ENCODE measurements around the gene FILIP1.
"Not testable (repeated sequence)": the region's sequence is repeated elsewhere in the genome, so short reads cannot be mapped to it uniquely, and the experiment has no call there.

The FILIP1 gene

GRCh38 chr6:75415804-75416203 lies 77.8 kb downstream of the FILIP1 start:
- DNase-seq = no peak

DNA sequence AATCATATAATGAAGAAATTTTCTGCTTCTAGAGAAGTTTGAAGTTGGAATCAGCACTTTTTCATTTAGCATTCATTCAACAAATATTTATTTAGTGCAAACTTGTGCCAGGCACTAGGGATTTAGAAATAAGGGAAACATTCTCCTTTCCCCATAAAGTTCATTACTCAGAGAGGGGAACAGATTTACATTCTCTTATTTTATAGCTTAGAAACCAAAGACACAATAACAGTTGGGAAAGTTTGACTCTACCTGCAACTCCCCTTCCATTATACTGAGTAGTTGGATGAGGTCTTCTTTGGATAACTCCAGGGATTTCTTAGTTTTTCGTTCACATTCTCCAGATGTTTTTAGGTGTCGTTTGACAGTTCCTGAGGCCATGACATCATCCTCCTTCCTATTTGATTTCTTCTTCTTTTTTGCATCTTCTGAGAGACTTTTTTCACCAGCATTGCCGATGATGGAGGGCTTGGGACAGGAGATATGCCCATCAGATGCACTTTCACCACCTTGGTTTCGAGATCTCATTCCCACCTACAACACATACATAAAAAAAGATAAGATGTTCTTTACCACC lies 79.1 kb downstream of the FILIP1 start:
- DNase-seq = no peak

DNA sequence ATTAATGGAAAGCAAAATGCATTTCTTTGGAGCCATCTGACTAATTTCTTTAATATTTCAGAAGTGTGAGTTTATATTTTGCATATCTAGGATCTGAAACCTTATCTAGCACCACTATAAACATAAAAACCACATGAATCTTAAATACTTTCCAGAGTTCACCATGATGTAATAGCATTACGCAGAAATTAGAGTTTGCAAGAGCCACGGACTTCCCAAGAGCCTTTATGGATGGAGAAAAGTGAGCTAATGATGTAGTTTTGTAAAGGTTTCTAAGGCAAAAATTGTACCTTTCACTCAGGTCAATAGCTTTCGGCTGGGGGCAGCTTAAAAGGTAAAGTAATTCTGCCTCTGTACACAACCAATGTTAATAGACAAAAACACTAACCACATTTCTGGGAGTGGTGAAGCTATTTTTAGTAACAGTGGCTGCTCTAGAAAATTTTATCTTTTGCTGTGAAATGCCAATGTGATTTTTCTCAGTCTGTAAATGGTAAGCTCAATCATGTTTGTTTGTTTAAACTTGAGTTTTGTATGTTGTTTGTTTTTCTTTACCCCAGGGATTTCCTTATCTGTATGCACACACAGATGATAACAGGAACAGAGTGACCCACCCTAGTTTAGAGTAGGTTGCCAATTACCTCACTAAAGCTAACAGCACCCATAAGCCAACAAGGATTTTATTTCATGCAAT lies 80.5 kb downstream of the FILIP1 start:
- no peak for DNase-seq

GRCh38 chr6:75410564-75410963 lies 83.0 kb downstream of the FILIP1 start:
- not testable (repeated sequence) for DNase-seq

DNA sequence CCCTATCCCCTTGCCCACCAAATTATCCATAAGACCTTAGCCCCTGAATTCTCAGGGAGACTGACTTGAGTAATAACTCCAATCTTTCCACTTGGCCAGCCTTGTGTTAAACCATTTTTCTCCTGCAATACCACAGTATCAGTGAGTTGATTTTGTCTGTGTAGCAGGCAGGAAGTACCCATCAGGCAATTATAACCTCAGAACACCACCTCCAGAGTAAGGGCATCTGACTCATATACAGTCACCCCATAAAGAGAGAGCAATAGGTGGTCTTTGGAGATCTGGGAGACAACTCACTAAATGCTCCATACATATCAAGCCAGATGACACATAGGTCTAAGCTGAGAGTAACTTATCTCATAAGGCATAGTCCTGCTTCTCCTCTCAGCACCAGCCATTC lies 83.7 kb downstream of the FILIP1 start:
- DNase-seq = no peak

DNA sequence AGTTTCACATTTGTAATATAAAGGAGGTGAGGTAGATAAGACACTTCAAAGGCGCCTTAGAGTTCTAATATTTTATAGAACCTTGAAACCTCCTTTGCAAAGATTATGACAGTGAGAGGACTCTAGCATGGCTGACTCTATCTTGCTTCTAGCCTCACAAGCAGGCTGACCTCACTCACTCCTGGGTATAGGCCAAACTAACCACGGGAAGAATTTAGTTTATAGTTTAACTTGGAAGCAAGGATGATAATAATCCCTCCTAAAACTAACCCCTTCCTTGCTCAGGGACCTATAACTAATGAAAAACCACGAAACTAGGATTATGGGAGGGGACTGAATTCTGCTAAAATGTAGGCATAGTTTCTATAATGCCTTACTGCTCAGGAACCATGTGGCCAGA lies 84.3 kb downstream of the FILIP1 start:
- no peak for DNase-seq

DNA sequence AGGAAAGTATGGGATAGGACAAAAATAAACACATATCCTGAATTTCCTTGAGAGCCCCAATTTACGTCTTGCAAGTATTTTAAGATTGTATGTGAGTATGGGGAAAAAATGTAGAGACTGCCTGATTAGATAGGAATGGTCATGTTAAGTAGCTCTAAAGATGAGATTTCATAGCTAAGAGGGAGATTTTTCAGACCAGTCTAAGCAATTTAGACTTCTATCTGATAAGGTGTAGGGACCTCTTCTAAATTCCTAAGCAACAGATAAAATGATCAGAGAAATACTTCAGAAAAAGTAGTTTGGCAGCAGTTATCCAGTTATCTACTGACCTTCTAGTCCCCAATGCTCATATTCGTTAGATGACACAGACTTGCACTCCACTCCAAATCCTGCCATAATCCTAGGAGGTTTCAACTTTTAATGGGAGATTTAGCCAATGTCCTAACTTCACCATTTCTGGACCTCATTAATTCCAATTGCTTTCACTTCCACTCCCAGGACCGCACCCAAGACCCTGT lies 90.0 kb downstream of the FILIP1 start:
- DNase-seq = no peak

DNA sequence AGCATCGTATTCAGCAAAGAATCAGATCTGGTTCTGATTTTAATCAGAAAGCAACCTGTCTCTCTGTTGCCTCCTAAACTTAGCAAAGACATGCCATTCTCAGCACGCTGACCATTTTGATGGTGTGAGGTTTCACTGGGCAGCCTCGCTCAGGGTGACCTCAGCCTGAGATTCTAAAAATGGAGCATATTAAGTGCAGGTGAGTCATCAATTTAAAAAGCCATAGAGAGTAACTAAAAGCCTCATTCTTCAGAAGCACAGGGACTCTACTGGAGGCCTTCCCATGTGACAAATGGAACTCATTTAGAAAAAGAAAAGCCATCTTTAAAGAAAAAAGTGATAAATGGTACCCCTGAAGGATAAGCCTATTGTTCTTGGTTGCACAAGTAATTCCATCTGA lies 91.3 kb downstream of the FILIP1 start:
- no peak for DNase-seq

GRCh38 chr6:75397656-75398465 lies 95.7 kb downstream of the FILIP1 start:
- no peak for DNase-seq

DNA sequence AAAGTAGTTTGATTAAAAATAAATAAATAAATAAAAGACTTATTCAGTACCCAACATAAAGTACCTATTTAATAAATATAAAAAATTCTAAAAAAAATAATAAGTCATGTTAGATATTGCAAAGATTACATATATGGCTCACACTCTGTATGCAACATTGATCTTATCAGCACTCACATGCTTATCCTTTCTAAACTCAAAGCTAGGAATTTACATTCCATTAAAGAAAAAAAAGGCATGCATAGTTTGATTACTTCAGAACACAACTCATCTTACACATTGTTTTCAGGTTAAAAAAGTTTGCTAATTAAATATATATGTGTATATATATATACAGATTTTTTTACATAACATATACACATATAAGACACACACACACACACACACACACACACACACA lies 96.4 kb downstream of the FILIP1 start:
- DNase-seq = no peak

DNA sequence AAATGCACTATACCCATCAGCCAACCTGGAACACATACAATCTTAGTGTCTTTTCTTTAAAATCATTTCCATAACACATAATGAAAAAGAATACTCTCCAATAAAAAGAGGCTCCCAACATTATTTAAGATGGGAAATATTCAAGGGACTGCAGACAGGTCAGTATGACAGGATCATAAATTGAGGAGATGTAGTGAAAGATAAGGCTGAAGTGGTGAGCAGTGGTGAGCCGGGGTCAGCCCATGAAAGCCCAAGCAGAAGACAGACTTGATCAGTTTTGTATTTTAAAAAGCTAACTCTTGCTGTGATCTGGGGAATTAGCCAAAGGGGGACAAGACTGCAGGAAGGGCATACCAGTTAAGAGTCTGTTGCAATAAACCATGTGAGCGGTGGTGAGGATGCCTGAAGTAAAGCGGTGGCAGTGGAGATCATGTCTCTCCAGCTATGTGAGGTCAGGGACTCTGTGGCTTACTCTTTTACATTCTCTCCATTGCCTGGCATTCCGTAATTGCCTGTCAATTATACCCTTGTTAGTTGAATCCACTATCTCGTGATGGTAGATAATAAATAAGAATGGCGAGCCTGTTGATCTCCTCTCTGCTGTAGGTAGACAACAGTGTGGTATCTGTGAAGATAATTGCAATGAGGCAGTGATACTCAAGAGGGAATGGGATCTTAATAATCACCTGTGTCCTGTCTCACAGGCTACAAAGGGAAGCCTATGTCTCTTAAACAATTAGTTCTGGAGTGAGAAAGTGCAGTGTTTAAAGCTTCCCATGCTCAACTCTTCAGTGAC lies 97.4 kb downstream of the FILIP1 start:
- no peak for DNase-seq

GRCh38 chr6:75393806-75394205 lies 99.8 kb downstream of the FILIP1 start:
- no peak for DNase-seq

GRCh38 chr6:75391276-75391675 lies 102.3 kb downstream of the FILIP1 start:
- no peak for DNase-seq

- DNase-seq = no peak
These were observed 107.4 kb downstream of the FILIP1 start for GRCh38 chr6:75386050-75386770.

DNA sequence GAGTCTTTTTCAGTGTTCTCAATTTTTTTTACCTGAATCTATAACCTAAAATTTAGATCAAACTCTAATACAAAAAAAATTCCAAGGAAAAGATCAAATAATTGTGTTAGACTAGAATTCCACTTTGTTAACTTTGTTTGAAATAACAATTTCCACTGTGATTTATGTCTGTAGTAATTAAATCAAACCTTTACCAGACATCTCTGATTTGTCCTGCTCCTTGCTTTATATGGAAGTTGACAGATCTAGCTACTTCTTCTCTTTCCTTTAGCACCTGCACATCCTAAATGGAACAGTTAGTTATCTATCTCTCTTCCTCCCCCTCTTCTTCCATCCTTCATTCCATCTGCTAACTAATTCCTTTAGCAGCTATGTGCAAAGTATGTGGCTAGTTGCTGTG lies 109.5 kb downstream of the FILIP1 start:
- DNase-seq = no peak

- no peak for DNase-seq
These were observed 111.0 kb downstream of the FILIP1 start for GRCh38 chr6:75382634-75382900.

DNA sequence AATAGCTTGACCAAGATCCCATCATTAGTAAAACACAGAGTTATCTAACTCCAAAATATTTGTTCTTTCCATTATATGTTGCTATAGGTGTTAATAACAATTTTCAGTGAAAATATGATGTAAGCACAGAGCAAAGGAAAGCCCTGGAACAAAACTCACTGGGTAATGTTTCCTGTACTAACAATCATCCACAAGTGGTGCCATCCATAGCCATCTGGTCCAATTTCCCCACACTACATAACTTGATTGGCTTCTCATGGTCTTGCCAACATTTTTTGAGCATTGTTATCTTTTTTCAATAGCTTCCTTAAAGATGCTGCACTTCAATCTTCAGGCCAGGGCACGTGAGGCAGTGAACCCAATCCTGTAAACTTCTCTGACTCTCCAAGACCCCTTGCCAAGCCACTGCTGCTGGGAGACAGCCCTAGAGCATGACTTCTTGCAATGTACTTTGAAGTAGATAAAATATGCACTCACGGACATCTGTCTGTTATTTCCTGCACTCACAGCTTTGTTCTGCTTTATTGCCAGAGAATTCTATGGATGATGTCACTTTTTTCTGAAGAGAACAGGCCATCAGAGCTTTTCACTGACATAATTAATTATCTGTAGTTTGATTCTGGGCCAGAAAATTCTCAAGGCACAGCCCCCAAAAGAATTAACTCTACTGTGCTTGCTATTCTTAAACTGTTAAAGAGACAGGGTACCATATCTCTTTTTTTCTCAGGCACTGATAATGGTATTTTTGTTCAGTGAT lies 111.5 kb downstream of the FILIP1 start:
- DNase-seq = no peak

DNA sequence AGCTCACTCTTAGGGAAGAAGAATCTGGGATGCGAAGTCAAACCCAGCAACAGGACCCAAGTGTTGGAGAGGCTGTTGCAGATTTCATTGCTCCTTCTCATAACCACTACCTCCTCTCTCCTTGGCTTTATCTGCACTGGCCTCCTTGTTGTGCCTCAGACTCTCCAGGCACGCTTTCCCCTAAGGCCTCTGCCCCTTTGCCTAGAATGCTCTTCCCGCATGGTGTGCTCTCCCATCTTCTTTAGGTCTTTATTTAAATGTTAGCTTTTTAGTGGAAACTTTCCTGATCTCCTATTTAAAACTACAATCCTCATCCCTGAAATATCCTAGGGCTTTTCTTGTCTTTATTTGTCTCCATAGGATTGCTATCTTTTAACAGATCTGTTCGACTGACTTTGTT lies 114.1 kb downstream of the FILIP1 start:
- no peak for DNase-seq

- no peak for DNase-seq
These were observed 115.5 kb downstream of the FILIP1 start for GRCh38 chr6:75378101-75378500.

- DNase-seq = no peak
These were observed 116.2 kb downstream of the FILIP1 start for GRCh38 chr6:75377386-75377785.

DNA sequence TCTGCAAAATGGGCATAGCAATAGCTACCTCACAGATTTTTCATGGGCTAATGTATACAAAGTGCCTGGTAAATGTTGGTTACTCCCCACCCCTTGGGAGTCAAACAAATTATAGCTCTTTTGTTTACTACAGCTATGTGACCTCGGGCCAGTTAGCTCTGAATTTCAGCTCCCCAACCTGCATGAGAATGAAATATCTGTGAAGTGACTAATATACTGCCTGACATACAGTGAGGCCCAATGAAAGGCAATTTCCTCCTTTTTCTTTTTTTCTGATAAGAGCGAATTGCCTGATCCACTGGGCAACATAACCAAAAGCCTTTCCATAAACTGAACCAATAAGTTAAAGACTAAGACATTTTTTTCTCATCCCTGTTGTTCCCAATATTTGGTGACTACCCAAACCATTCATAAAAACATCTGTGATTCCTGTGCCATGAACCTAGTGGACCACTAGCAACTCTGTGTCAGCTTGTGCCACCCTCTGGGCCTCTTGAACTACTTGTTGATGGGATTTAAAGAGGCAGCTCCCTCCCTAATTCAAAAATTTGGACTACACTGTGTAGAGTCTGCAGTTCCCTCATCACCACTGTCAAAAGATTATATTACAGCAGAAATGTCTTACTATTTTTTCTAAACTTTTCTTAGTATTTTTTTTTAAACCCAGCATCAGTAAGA lies 117.1 kb downstream of the FILIP1 start:
- DNase-seq = no peak

Measured in activated CD4-positive, alpha-beta T cell treated with anti-CD3 and anti-CD28 coated beads, Interleukin-2, amount 50 U/mL, for 48 hours (primary cell).